Loucy (cell line): ENCODE data around the gene DIABLO.
"Not testable (repeated sequence)": the region's sequence is repeated elsewhere in the genome, so short reads cannot be mapped to it uniquely, and the experiment has no call there.

Source experiments
- H2AFZ ChIP-seq: fragments of 200-600 bp; sonication (generic); 2 replicates; pipeline ENCODE4 v1.6.0; 2016; ENCODE audit warnings: antibody characterized with exemption, mild to moderate bottlenecking, low read length, moderate library complexity
- H3F3A ChIP-seq: fragments of 200-600 bp; 2 replicates; pipeline ENCODE4 v1.6.0; 2016; ENCODE audit warnings: antibody characterized with exemption, low read depth, mild to moderate bottlenecking
- H3K27me3 ChIP-seq: fragments of 200-600 bp; sonication (generic); 2 replicates; pipeline ENCODE4 v1.6.1; 2014; ENCODE audit warnings: low read length, mild to moderate bottlenecking; ENCODE audit not compliant: insufficient read depth, poor library complexity, severe bottlenecking
- H3K36me3 ChIP-seq: fragments of 200-600 bp; sonication (generic); 2 replicates; pipeline ENCODE4 v1.6.1; 2016; ENCODE audit warnings: low read length; ENCODE audit not compliant: insufficient read depth
- H3K4me1 ChIP-seq: fragments of 200-600 bp; sonication (generic); 2 replicates; pipeline ENCODE4 v1.5.1; 2014; ENCODE audit warnings: low read length, mild to moderate bottlenecking; ENCODE audit not compliant: insufficient read depth, poor library complexity, severe bottlenecking
- H3K4me2 ChIP-seq: fragments of 200-600 bp; sonication (generic); 2 replicates; pipeline ENCODE4 v1.6.0; 2014; ENCODE audit warnings: antibody characterized with exemption, low read length, low read depth, mild to moderate bottlenecking; ENCODE audit not compliant: poor library complexity, severe bottlenecking
- H3K4me3 ChIP-seq: fragments of 200-600 bp; sonication (generic); 2 replicates; pipeline ENCODE4 v1.5.1; 2014; ENCODE audit warnings: low read length, mild to moderate bottlenecking, mixed read lengths; ENCODE audit not compliant: poor library complexity, severe bottlenecking
- H3K79me2 ChIP-seq: fragments of 200-600 bp; sonication (generic); 2 replicates; pipeline ENCODE4 v1.6.1; 2014; ENCODE audit warnings: low read length; ENCODE audit not compliant: insufficient read depth
- H3K9ac ChIP-seq: fragments of 200-600 bp; sonication (generic); 2 replicates; pipeline ENCODE4 v1.6.0; 2014; ENCODE audit warnings: mild to moderate bottlenecking, low read depth, low read length, moderate library complexity; ENCODE audit not compliant: poor library complexity, severe bottlenecking
- H3K9me2 ChIP-seq: fragments of 200-600 bp; sonication (generic); replicated peaks from 2 replicates; pipeline ENCODE4 v1.6.1; 2016; ENCODE audit warnings: low read depth, low read length, mixed read lengths
- H3K9me3 ChIP-seq: fragments of 200-600 bp; sonication (generic); 2 replicates; pipeline ENCODE4 v1.6.1; 2014; ENCODE audit warnings: mild to moderate bottlenecking, antibody characterized with exemption, low read length, low read depth; ENCODE audit not compliant: insufficient read depth
- H4K20me1 ChIP-seq: fragments of 200-600 bp; sonication (generic); 2 replicates; pipeline ENCODE4 v1.6.0; 2014; ENCODE audit warnings: antibody characterized with exemption, low read length, mild to moderate bottlenecking; ENCODE audit not compliant: insufficient read depth, poor library complexity, severe bottlenecking
- CTCF ChIP-seq: fragments of 200-600 bp; sonication (generic); conservative IDR thresholded peaks from 2 replicates; pipeline ENCODE4 v1.5.1; 2014; ENCODE audit warnings: mild to moderate bottlenecking, antibody characterized with exemption, low read length
- EZH2phosphoT487 ChIP-seq: fragments of 200-600 bp; IDR thresholded peaks from 2 replicates; pipeline ENCODE4 v1.6.1; 2018; ENCODE audit warnings: antibody characterized with exemption, mild to moderate bottlenecking, moderate library complexity, borderline replicate concordance

The DIABLO gene

GRCh38 chr12:122265886-122266229 is 40.0 kb upstream of the DIABLO start:
- peak overlapping the region; percentile 77 for H3K9ac ChIP-seq
- peak overlapping the region; percentile 89 for H3K4me3 ChIP-seq
- no peak for TF ChIP-seq EZH2phosphoT487
- H3K9me2 ChIP-seq, result no peaks in the 10 kb centered on the region
- H3F3A ChIP-seq, result no peaks in the 10 kb centered on the region
- peaks cover 13% of the 10 kb centered on the region for H3K4me1 ChIP-seq
- H2AFZ ChIP-seq, result peak overlapping the region; percentile 97
- H3K79me2 ChIP-seq, result peaks cover 4% of the 10 kb centered on the region; the same call in 1 of the 2 replicates
- no peaks in the 10 kb centered on the region for H3K27me3 ChIP-seq
- H3K36me3 ChIP-seq, result no peaks in the 10 kb centered on the region
- peak overlapping the region; percentile 85 for H3K4me2 ChIP-seq
- H3K9me3 ChIP-seq, result no peaks in the 10 kb centered on the region
- H4K20me1 ChIP-seq, result no peaks in the 10 kb centered on the region

- peak overlapping the region; percentile 97 for H2AFZ ChIP-seq
- H3K79me2 ChIP-seq, result peaks cover 4% of the 10 kb centered on the region; the same call in 1 of the 2 replicates
- H3K9me3 ChIP-seq, result no peaks in the 10 kb centered on the region
- H3K27me3 ChIP-seq, result no peaks in the 10 kb centered on the region
- peak overlapping the region; percentile 85 for H3K4me2 ChIP-seq
- no peaks in the 10 kb centered on the region for H3K36me3 ChIP-seq
- H3F3A ChIP-seq, result no peaks in the 10 kb centered on the region
- H3K4me1 ChIP-seq, result peaks cover 13% of the 10 kb centered on the region
- H3K9ac ChIP-seq, result peak overlapping the region; percentile 77
- H3K4me3 ChIP-seq, result peak overlapping the region; percentile 89
- no peaks in the 10 kb centered on the region for H4K20me1 ChIP-seq
- H3K9me2 ChIP-seq, result no peaks in the 10 kb centered on the region
- TF ChIP-seq CTCF (no peak), EZH2phosphoT487 (no peak)
These were observed 39.6 kb upstream of the DIABLO start for GRCh38 chr12:122265476-122265875.

- H3K9me2 ChIP-seq, H3K9me3 ChIP-seq, H2AFZ ChIP-seq, H3K4me3 ChIP-seq, H3K4me1 ChIP-seq, H3K36me3 ChIP-seq, H3F3A ChIP-seq, H4K20me1 ChIP-seq, H3K27me3 ChIP-seq, H3K4me2 ChIP-seq, H3K9ac ChIP-seq, H3K79me2 ChIP-seq: not testable (repeated sequence)
These were observed 34.9 kb upstream of the DIABLO start for GRCh38 chr12:122260735-122261134.

GRCh38 chr12:122258939-122259338 is 33.1 kb upstream of the DIABLO start:
- H3F3A ChIP-seq, H3K9ac ChIP-seq, H2AFZ ChIP-seq, H3K27me3 ChIP-seq, H3K4me2 ChIP-seq, H3K9me3 ChIP-seq, H3K9me2 ChIP-seq, H3K4me3 ChIP-seq, H3K36me3 ChIP-seq, H4K20me1 ChIP-seq, H3K4me1 ChIP-seq, H3K79me2 ChIP-seq: not testable (repeated sequence)

- not testable (repeated sequence) for H3K27me3 ChIP-seq, H3K9ac ChIP-seq, H3K4me3 ChIP-seq, H3F3A ChIP-seq, H4K20me1 ChIP-seq, H3K4me1 ChIP-seq, H3K79me2 ChIP-seq, H3K4me2 ChIP-seq, H3K9me2 ChIP-seq, H2AFZ ChIP-seq, H3K9me3 ChIP-seq, H3K36me3 ChIP-seq
These were observed 32.6 kb upstream of the DIABLO start for GRCh38 chr12:122258462-122258861.
